Measurements from ENCODE around the gene SGMS1. TPM values are rescaled to one million over a fixed set of nuclear protein-coding genes. Genes with fewer than 3 reads are reported as not detected.

The SGMS1 gene
- total RNA-seq, 1 experiment from 2014 or later = 21.0 TPM

GRCh38 chr10:50312464-50313437 is 311.0 kb downstream of the SGMS1 start:
- DNase-seq (ENCODE audit: low read depth) = peak; percentile 56

GRCh38 chr10:50310560-50311174 is 313.1 kb downstream of the SGMS1 start:
- DNase-seq (ENCODE audit: low read depth) = peak; percentile 15

GRCh38 chr10:50309342-50309741 is 314.4 kb downstream of the SGMS1 start:
- no peak for DNase-seq (ENCODE audit: low read depth)

GRCh38 chr10:50304660-50305059 is 319.1 kb downstream of the SGMS1 start:
- no peak for DNase-seq (ENCODE audit: low read depth)

DNA sequence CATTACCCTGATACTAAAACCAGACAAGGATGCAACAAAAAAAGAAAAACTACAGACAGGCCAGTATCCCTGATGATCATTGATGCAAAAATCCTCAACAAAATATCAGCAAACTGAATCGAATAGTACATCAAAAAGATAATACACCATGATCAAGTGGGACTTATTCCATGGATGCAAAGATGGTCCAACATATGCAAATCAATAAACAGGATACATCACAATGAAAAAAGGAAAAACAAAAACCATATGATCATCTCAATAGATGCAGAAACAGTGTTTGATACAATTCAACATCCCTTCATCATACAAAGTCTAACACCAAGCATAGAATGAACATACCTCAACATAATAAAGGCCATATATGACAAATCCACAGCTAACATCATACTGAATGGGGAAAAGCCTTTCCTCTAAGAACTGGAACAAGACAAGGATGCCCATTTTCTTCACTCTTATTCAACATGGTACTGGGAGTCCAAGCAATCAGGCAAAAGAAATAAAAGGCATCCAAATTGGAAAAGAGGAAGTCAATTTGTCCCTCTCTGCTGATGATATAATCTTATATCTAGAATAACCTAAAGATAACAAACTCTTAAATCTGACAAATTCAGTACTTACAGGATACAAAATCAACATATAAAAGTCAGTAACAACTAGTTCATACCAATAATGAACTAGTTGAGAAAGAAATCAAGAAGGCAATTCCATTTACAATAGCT is 323.6 kb downstream of the SGMS1 start:
- no peak for DNase-seq (ENCODE audit: low read depth)

DNA sequence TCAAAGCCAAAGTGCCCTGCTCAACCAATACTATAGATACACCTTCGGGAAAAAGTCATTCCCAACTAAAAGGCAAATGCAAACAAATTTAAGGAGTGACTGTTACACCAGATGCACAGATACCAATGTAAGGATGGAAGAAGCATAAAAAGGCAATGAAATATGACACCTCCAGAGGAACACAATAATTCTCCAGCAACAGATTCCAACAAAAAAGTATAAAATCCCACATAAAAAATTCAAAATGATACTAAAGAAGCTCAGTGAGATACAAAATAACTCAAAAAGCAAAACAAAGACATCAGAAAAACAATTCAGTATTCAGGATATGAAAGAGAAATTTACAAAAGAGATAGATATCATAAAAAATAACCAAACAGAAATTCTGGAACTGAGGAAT is 328.4 kb downstream of the SGMS1 start:
- DNase-seq (ENCODE audit: low read depth) = no peak

DNA sequence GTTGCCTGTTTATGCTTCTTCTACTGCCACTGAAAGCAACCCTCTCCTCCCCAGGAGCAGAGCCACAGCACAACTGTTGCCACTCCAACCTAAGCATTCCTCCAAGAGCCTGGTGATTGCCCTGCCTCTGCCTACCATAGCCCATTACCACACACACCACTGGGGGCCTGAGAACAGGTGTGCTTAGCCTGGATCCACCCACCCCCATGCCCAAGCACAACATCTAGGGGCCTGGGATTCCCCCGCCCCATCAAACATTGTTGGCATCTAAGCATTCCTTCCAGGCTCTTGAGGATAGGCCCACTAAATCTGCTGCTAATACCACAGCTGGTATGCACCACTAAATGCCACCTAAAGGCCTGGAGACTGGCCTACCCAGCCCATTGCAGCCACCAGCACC is 329.2 kb downstream of the SGMS1 start:
- DNase-seq (ENCODE audit: low read depth) = no peak

GRCh38 chr10:50293513-50294313 is 330.0 kb downstream of the SGMS1 start:
- DNase-seq (ENCODE audit: low read depth) = no peak

- DNase-seq (ENCODE audit: low read depth) = peak; percentile 22
Observed at GRCh38 chr10:50291261-50291850, 332.4 kb downstream of the SGMS1 start.

DNA sequence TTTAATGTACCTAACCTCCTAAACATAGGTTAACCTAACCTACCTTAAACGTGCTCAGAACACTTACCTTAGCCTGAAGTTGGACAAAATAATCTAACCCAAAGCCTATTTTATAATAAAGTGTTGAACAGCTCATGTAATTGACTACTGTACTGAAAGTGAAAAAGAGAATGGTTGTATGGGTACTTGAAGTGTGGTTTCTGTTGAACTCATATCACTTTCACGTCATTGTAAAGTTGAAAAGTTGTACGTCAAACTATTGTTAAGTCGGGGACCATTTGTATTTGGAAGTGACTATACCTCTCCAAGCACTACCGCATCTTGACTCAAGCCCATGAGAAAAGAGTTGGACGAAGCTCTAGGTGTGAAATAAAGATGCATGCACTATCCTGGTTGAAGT is 334.6 kb downstream of the SGMS1 start:
- DNase-seq (ENCODE audit: low read depth) = no peak

DNA sequence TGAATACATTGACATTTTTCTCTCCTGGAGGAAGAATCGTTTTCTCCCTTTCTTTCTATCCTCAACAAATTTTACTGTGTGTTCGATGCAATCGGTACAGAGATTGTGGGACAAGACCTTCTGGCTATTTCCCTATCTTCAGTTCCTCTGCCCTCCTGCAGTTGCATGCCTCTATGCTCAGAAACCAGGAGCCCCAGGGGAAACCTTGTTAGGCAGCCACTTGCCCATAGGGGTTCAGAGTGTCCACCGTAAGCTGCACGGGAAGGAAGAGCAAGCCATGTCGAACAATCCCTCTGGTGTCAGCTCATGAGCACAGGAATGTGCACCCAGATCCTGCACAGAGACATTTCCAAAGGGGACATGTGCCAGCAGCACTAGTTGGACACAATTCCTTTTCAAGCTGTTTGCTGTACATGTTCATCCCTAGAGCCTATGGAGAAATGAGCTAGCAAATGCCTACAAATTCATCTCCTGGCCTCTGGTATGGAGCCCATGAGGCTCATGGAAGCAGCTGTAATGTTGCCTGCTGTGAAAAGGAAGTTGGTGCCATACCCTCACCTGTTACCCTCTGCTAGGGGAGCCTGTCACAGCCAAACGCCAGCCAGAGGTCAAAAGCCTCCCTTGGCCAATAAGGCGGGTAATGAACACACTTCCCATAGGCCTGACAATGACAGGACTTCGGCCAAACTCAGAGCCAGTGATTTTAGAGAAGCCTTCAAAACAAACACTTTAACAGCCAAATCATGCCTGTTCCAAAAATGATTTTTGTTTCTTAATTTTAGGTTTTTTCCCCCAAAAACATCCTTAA is 336.6 kb downstream of the SGMS1 start:
- no peak for DNase-seq (ENCODE audit: low read depth)

DNA sequence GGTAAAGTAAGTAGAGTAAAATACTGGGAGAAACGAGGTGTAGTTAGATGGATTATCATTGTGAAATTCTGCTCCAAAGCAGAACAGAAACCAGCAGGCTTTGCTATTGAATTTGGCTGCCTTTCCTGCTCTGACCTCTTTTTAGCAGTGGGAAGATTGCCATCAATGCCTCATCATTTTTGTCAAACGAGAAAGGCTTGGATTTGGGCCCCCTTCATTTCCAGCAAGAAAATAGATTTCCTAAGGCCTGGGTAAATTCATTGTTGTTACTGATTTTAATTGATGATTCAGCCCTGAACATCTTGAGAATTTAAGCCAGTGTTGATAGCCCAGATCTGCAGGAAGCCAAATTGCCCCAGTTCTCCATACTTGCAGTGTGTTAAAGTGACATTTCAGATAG is 337.2 kb downstream of the SGMS1 start:
- no peak for DNase-seq (ENCODE audit: low read depth)

- DNase-seq (ENCODE audit: low read depth) = no peak
Observed at GRCh38 chr10:50281967-50282522, 341.7 kb downstream of the SGMS1 start.

GRCh38 chr10:50281210-50281966 is 342.4 kb downstream of the SGMS1 start:
- no peak for DNase-seq (ENCODE audit: low read depth)

DNA sequence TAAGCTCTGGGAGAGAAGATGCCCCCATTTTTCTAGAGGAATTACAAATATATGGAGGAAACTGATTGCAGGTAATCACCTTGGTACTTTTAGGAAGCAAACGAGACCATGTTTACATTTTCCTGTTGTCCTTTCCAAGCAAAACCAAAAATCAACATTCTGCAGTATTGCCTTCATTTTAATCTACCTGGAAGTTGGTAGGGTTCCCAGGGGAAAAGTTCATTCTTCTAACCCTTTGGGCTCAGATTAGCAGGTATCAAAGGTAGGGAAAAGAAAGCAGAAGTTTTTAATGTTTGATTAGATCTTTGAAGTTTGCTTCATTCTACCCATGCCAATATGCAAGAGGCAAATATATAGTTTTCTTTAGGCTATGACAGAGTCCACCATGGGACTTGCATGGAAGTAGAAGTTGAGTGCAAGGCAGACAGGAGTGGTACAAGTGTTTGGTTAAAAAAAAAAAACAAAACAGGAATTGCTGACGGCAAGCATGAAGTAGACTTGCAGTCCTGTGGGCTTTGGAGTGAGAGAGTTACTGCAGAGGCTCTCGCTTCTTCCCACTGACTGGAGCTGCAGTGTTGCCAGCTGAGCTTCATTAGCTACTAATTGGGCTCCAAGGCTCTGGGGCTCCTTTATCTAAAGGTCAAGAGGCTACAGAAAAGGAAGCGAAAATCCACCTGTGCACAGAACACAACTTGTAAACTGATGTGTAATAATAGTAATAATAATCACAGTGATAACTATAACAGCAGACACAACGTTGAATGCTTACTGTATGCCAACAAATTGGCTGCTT is 343.5 kb downstream of the SGMS1 start:
- no peak for DNase-seq (ENCODE audit: low read depth)

DNA sequence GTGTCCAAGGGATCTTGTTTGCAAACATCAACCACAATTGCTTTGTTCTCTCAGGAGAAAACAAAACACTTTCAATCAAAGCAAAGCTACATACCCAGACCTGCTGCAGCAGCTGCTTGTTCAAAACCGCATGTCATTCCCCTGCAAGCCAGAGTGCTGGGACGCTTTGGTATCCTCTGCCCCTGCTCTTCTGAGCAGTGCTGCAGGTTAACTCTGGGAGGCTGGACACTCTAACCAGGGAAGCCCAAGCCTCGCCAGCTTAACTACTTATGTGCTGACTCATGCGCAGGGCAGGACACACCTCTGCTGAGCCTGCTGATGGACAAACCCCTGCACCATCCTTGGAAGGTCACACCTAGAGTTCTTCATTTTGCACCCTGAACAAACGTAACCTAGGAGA is 344.3 kb downstream of the SGMS1 start:
- peak; percentile 36 for DNase-seq (ENCODE audit: low read depth)

- DNase-seq (ENCODE audit: low read depth) = peak; percentile 34
Observed at GRCh38 chr10:50275650-50276235, 348.0 kb downstream of the SGMS1 start.

GRCh38 chr10:50272531-50272930 is 351.2 kb downstream of the SGMS1 start:
- DNase-seq (ENCODE audit: low read depth) = no peak
